Panc1 (cell line): ENCODE results near the gene RAMP2. TPM values are rescaled to one million over a fixed set of nuclear protein-coding genes. Genes with fewer than 3 reads are reported as not detected.

Source experiments
- ATAC-seq: fragments of 200-7000 bp; cut with Tn5 transposase; 2 replicates; pipeline ENCODE4 v1.9.1; 2020; ENCODE audit warnings: mild to moderate bottlenecking, moderate library complexity
- BruUV-seq: library from RNA; stranded (reverse); fragments of 400-500 nt; replicated peaks from 2 replicates; lab custom pipeline; 2021; lab: Mats Ljungman, UMichigan
- CTCF ChIA-PET: fragments of 300-600 bp; sonication (Branson Sonifier 250); formaldehyde crosslinking; loops from one replicate; lab custom pipeline; 2022; ENCODE audit warnings: antibody characterized with exemption; lab: Charles Lee
- POLR2A ChIA-PET: fragments of 300-600 bp; sonication (Branson Sonifier 250); formaldehyde crosslinking; loops from one replicate; lab custom pipeline; 2022; ENCODE audit warnings: antibody characterized with exemption; lab: Charles Lee
- DNase-seq: peaks from one replicate; pipeline ENCODE4 v3.0.0-alpha.2; 2010; ENCODE audit warnings: low read depth, low spot score
- H3K27ac ChIP-seq: 2 replicates; pipeline ENCODE4 v1.5.1; 2011; ENCODE audit warnings: mild to moderate bottlenecking, low read length, inconsistent platforms
- H3K27me3 ChIP-seq: fragments of 200-500 bp; sonication (Bioruptor generic); 2 replicates; pipeline ENCODE4 v1.6.0; 2014; ENCODE audit warnings: low read length, inconsistent platforms; ENCODE audit not compliant: control insufficient read depth, insufficient read depth
- H3K36me3 ChIP-seq: fragments of 200-500 bp; sonication (Bioruptor generic); 2 replicates; pipeline ENCODE4 v1.5.1; 2014; ENCODE audit warnings: inconsistent platforms, mild to moderate bottlenecking, low read length, moderate library complexity; ENCODE audit not compliant: control insufficient read depth, insufficient read depth
- H3K4me1 ChIP-seq: 2 replicates; pipeline ENCODE4 v1.5.1; 2011; ENCODE audit warnings: inconsistent platforms, mild to moderate bottlenecking, low read length, moderate library complexity; ENCODE audit not compliant: control insufficient read depth, insufficient read depth
- H3K4me3 ChIP-seq, 2 experiments: 2 replicates each; pipeline ENCODE4 v1.5.1; 2011 to 2012; ENCODE audit warnings: low read depth in 2 of 2, low read length in 2 of 2, mild to moderate bottlenecking in 2 of 2, inconsistent platforms in 1 of 2, moderate library complexity in 1 of 2
- H3K9me3 ChIP-seq: fragments of 200-500 bp; sonication (Bioruptor generic); 2 replicates; pipeline ENCODE4 v1.5.1; 2014; ENCODE audit warnings: low read depth, mild to moderate bottlenecking, inconsistent platforms, low read length, moderate library complexity; ENCODE audit not compliant: control insufficient read depth, insufficient read depth
- CTCF ChIP-seq: fragments of 450-650 bp; IDR thresholded peaks from 2 replicates; pipeline ENCODE4 v1.5.1; 2017; ENCODE audit warnings: mild to moderate bottlenecking
- POLR2AphosphoS5 ChIP-seq: IDR thresholded peaks from 2 replicates; pipeline ENCODE4 v1.6.1; 2012; ENCODE audit warnings: mild to moderate bottlenecking, low read depth, low read length, moderate library complexity
- REST ChIP-seq, 2 experiments: IDR thresholded peaks; 2 replicates each; pipeline ENCODE4 v1.6.1; 2011 to 2012; ENCODE audit warnings: low read depth in 2 of 2, control low read depth in 1 of 2, low read length in 1 of 2, mild to moderate bottlenecking in 1 of 2, moderate library complexity in 1 of 2; ENCODE audit not compliant: insufficient read depth in 1 of 2
- SIN3A ChIP-seq: IDR thresholded peaks from 2 replicates; pipeline ENCODE4 v1.6.1; 2012; ENCODE audit warnings: low read depth, mild to moderate bottlenecking, low read length, moderate library complexity, borderline replicate concordance; ENCODE audit not compliant: insufficient read depth
- TCF7L2 ChIP-seq: IDR thresholded peaks from 2 replicates; pipeline ENCODE4 v1.6.1; 2011; ENCODE audit warnings: mild to moderate bottlenecking, low read depth, low read length, inconsistent platforms
- in situ Hi-C: cut with HindIII; loops from 2 replicates; pipeline ENCODE4 v1.10.0; 2016; ENCODE audit warnings: low sequenced_read_pairs, low pct_unique_long_range_greater_than_20kb
- intact Hi-C: fragments of 100-400 bp; cut with micrococcal nuclease; formaldehyde crosslinking; loops from one replicate; pipeline ENCODE4 v1.10.0; 2022; ENCODE audit not compliant: unreplicated experiment
- total RNA-seq: library from RNA; stranded (reverse); gene quantifications from one replicate; pipeline ENCODE4 v1.2.1, GENCODE V29; 2021; ENCODE audit not compliant: unreplicated experiment

RAMP2 gene
- total RNA-seq, 1 experiment from 2014 or later = 1.1 TPM

GRCh38 chr17:42779304-42779935 is 18.4 kb downstream of the RAMP2 start:
- ATAC-seq (0 out of 2 replicates have a peak, but pooled peaks have one; percentile 1), DNase-seq (no peak)
- TF ChIP-seq REST (IDR thresholded peaks at IDR 0.05; ENCODE audit: insufficient read depth in 1 of 2, low read depth in 2 of 2, low read length in 1 of 2) (no peak), SIN3A (no peak), CTCF (no peak), TCF7L2 (no peak), POLR2AphosphoS5 (no peak)
- Histone ChIP-seq H3K27me3 (no peaks in the 10 kb centered on the region), H3K9me3 (no peaks in the 10 kb centered on the region), H3K4me3 (peak overlapping the region in 1 of 2 experiments; percentile 56; a peak in 1 of 4 replicates), H3K36me3 (no peaks in the 10 kb centered on the region), H3K27ac (no peak overlapping the region), H3K4me1 (peaks cover 23% of the 10 kb centered on the region)
- intact Hi-C loops (no loop called here), in situ Hi-C loops (no loop called here)
- ChIA-PET POLR2A (no interaction called here), CTCF (interaction anchor here (0.6 kb wide), 1 partner anchor 180 kb away, joined by 5 read pairs; no protein-coding TSS in a partner anchor)
- no TSS peak for BruUV-seq

GRCh38 chr17:42779936-42780850 is 19.2 kb downstream of the RAMP2 start, which contains the start of gene WNK4:
Gene WNK4 (plus strand): TSS chr17:42780610. CDS start chr17:42780699, 89 bp downstream.
- no peaks in the 10 kb centered on the region for H3K27me3 ChIP-seq
- in situ Hi-C loops (no loop called here), intact Hi-C loops (no loop called here)
- H3K4me1 ChIP-seq = peaks cover 21% of the 10 kb centered on the region
- TF ChIP-seq REST (IDR thresholded peaks at IDR 0.05; ENCODE audit: insufficient read depth in 1 of 2, low read depth in 2 of 2, low read length in 1 of 2) = no peak
- TF ChIP-seq POLR2AphosphoS5 = no peak
- no peak for TF ChIP-seq TCF7L2
- TF ChIP-seq SIN3A = no peak
- TF ChIP-seq CTCF = no peak
- peak within 1 kb of the TSS; percentile 48 to 56 for H3K4me3 ChIP-seq
- no peaks in the 10 kb centered on the region for H3K9me3 ChIP-seq
- no peaks in the 10 kb centered on the region for H3K36me3 ChIP-seq
- ChIA-PET CTCF (interaction anchor here (2.3 kb wide), 1 partner anchor 17 kb away, joined by 5 read pairs; no protein-coding TSS in a partner anchor), POLR2A (no interaction called here)
- peak; percentile 90 for ATAC-seq
- no peak for DNase-seq
- H3K27ac ChIP-seq = no peak within 1 kb of the TSS
- BruUV-seq = no TSS peak
